GM12872 (cell line): Measurements from ENCODE around the gene POLA1.

Experiments used
- TF ChIP-seq, protein P1 (sequence below): IDR thresholded peaks from 3 replicates; pipeline ENCODE4 v1.5.1; 2011; ENCODE audit warnings: low read depth, mild to moderate bottlenecking, low read length, moderate library complexity; ENCODE audit not compliant: insufficient read depth

POLA1 gene

DNA sequence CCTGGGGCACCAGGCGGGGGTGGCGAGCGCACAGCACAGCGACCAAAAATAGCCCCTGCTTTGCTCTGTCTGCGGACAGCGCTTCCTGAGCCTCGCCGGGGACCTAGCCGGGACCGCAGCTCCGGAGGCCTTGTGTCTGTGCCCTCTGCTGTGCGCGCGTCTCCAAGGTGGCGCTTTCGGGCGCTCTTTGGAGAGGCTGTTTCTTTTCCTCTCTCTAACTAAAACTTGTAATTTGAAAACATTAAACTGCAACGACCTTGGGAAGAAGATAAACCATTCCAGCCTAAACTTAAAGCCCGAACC, 318.7 kb downstream of the POLA1 start:
- TF ChIP-seq, protein P1, sequence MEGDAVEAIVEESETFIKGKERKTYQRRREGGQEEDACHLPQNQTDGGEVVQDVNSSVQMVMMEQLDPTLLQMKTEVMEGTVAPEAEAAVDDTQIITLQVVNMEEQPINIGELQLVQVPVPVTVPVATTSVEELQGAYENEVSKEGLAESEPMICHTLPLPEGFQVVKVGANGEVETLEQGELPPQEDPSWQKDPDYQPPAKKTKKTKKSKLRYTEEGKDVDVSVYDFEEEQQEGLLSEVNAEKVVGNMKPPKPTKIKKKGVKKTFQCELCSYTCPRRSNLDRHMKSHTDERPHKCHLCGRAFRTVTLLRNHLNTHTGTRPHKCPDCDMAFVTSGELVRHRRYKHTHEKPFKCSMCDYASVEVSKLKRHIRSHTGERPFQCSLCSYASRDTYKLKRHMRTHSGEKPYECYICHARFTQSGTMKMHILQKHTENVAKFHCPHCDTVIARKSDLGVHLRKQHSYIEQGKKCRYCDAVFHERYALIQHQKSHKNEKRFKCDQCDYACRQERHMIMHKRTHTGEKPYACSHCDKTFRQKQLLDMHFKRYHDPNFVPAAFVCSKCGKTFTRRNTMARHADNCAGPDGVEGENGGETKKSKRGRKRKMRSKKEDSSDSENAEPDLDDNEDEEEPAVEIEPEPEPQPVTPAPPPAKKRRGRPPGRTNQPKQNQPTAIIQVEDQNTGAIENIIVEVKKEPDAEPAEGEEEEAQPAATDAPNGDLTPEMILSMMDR, result no peak

DNA sequence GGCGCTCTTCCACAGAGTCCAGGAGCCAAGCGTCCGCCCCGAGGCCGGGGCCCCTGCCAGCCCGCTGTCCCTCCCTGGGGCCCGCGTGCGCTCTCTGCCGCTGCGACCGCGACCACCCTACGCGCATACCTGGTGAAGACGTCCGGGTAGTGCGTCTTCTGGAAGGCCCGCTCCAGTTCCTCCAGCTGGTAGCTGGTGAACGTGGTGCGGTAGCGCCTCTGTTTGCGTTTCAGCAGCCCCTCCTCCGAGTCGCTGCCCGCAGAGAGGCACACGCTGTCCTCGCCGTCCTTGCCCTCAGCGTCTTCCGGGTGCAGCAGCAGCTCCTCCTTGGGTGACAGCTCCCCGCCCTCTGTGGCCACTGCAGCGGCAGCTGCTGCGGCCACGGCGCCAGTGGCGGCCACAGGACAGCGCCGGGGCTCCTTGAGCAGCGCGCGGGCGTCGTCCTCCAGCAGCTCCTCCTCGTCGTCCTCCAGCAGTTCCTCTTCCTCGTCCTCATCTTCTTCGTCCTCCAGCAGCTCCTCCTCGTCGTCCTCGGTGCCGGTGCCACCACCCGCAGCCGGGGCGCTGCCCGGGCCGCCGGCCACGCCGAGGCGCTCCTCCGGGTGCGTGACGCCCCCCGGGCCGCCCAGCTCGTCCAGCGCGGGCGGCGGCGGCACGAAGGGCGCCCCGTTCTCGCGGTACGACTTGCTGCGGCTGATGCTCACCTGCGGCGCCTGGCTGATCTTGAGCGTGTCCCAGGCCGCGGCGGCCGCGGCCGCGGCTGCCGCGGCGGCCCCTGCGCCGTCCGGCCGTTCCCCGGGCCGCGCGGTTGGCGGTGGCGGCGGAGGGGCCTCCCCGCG, 319.3 kb downstream of the POLA1 start:
- TF ChIP-seq, protein P1, result no peak

GRCh38 chrX:25013632-25014365, 320.1 kb downstream of the POLA1 start:
- TF ChIP-seq, protein P1, result no peak

- TF ChIP-seq, protein P1, result no peak
Observed at GRCh38 chrX:25014366-25014838, 320.7 kb downstream of the POLA1 start.

DNA sequence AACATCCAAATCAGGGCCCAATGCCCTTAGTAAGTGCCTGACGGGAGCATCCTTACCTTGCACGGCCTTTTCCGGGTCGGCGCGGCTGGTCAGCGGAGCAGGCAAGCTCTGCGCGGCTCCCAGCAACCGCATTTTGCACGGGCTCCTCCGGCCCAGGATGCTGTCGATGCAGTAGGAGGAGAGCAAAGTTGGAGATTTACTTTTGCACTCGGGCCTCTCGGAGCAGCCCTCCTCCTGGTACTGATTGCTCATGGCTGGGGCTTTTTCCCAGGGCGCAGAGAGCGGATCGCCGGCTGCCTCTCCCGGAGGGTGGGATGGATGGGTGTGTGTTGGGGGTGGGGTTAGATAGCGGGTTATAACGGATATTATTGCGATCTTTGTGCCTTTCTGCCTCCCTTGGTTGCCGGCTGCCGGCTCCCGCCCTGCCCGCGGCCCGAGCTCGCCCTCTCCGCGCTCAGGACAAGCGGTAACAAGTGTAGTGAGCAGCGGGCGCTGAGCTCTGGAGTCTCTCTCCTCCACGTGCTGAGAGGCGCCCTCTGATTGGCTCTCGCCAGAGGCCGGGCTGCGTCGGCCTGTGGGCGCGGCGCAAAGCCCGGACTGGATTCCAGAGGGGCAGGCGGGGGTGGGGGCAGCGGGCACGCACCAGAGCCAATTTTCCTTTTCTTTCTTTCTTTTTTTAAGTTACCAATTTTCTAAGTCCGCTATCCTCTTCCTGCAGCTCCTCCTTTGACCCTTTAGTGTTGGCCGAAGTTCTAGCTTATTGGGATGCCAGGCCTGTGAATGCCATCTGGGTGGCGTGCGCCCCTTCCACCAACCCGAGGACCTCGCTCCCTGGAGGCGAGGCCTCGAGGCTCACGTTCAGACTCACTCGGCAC, 322.0 kb downstream of the POLA1 start, which contains the start of gene ARX:
TSS of gene ARX (minus strand) at position 480 of the 875 bp plus-strand sequence. CDS start at position 252, 228 bp downstream.
- TF ChIP-seq, protein P1, result no peak

- TF ChIP-seq, protein P1, result no peak
Observed at GRCh38 chrX:25016361-25016671, 322.6 kb downstream of the POLA1 start.
